ENCODE results near the gene EVPL.
A peak's percentile ranks its signal among the peaks of the same experiment; 100 is the strongest.

The EVPL gene

GRCh38 chr17:76018340-76018680 lies 8.8 kb downstream of the EVPL start:
- Mint-ChIP-seq H3K9me3 (no peaks in the 10 kb centered on the region), H3K36me3 (no peaks in the 10 kb centered on the region), H3K4me3 (no peak overlapping the region), H3K4me1 (peaks cover 5% of the 10 kb centered on the region), H3K27me3 (peaks cover 24% of the 10 kb centered on the region), H3K27ac (no peak overlapping the region)
- DNase-seq = no peak
- CTCF ChIA-PET = interaction anchor here (0.6 to 1.6 kb wide), 2 partner anchors 267 to 281 kb away, joined by 3 to 5 read pairs; no protein-coding TSS in a partner anchor

- Mint-ChIP-seq H3K27me3 (peaks cover 20% of the 10 kb centered on the region), H3K27ac (no peak overlapping the region), H3K4me3 (no peak overlapping the region), H3K36me3 (no peaks in the 10 kb centered on the region), H3K9me3 (no peaks in the 10 kb centered on the region), H3K4me1 (peaks cover 5% of the 10 kb centered on the region)
- DNase-seq = no peak
- CTCF ChIA-PET = interaction anchor here (0.6 to 7.5 kb wide), 6 partner anchors 12 to 283 kb away, joined by 3 to 82 read pairs (median 3); no protein-coding TSS in a partner anchor
Measured at GRCh38 chr17:76017481-76018339, 9.4 kb downstream of the EVPL start.

- H3K27me3 Mint-ChIP-seq = peaks cover 26% of the 10 kb centered on the region
- H3K27ac Mint-ChIP-seq = no peak overlapping the region
- H3K36me3 Mint-ChIP-seq = no peaks in the 10 kb centered on the region
- no peaks in the 10 kb centered on the region for H3K9me3 Mint-ChIP-seq
- CTCF ChIA-PET = interaction anchor here (0.6 to 7.5 kb wide), 27 partner anchors 13 to 383 kb away, joined by 3 to 82 read pairs (median 5); partner anchors contain the start of genes CDK3 and FBF1
- no peak for DNase-seq
- H3K4me1 Mint-ChIP-seq = peaks cover 5% of the 10 kb centered on the region
- no peak overlapping the region for H3K4me3 Mint-ChIP-seq
Measured at GRCh38 chr17:76014925-76015261, 12.2 kb downstream of the EVPL start.

- Mint-ChIP-seq H3K4me1 (peaks cover 5% of the 10 kb centered on the region), H3K36me3 (no peaks in the 10 kb centered on the region), H3K4me3 (no peak overlapping the region), H3K27me3 (peaks cover 28% of the 10 kb centered on the region), H3K9me3 (no peaks in the 10 kb centered on the region), H3K27ac (peak overlapping the region; percentile 52)
- DNase-seq = peak; percentile 87
- CTCF ChIA-PET = interaction anchor here (0.5 to 7.5 kb wide), 39 partner anchors 12 to 410 kb away, joined by 3 to 82 read pairs (median 4); partner anchors contain the start of genes CDK3 and FBF1
Measured at GRCh38 chr17:76014100-76014924, 12.8 kb downstream of the EVPL start.

GRCh38 chr17:76013377-76013932 lies 13.7 kb downstream of the EVPL start:
- Mint-ChIP-seq H3K27ac (no peak overlapping the region), H3K36me3 (no peaks in the 10 kb centered on the region)

GRCh38 chr17:76011951-76012350 lies 15.2 kb downstream of the EVPL start:
- Mint-ChIP-seq H3K4me1 (peaks cover 5% of the 10 kb centered on the region), H3K4me3 (no peak overlapping the region), H3K36me3 (no peaks in the 10 kb centered on the region), H3K9me3 (no peaks in the 10 kb centered on the region), H3K27me3 (peaks cover 28% of the 10 kb centered on the region), H3K27ac (no peak overlapping the region)
- no peak for DNase-seq
- CTCF ChIA-PET = interaction anchor here (1.3 to 7.5 kb wide), 6 partner anchors 9 to 288 kb away, joined by 3 to 82 read pairs (median 4); no protein-coding TSS in a partner anchor

More at GRCh38 chr17:76013377-76013932, 13.7 kb downstream of the EVPL start:
- Mint-ChIP-seq H3K27me3 (peaks cover 28% of the 10 kb centered on the region), H3K4me1 (peaks cover 5% of the 10 kb centered on the region), H3K4me3 (no peak overlapping the region), H3K9me3 (no peaks in the 10 kb centered on the region)
- DNase-seq = no peak
- CTCF ChIA-PET = interaction anchor here (0.5 to 7.5 kb wide), 33 partner anchors 11 to 411 kb away, joined by 3 to 82 read pairs (median 4); partner anchors contain the start of genes CDK3, EXOC7 and FBF1

- H3K36me3 Mint-ChIP-seq = no peaks in the 10 kb centered on the region
- no peak overlapping the region for H3K27ac Mint-ChIP-seq
- DNase-seq = no peak
- peaks cover 21% of the 10 kb centered on the region for H3K27me3 Mint-ChIP-seq
- no peak overlapping the region for H3K4me3 Mint-ChIP-seq
- no peaks in the 10 kb centered on the region for H3K9me3 Mint-ChIP-seq
- peaks cover 7% of the 10 kb centered on the region for H3K4me1 Mint-ChIP-seq
- CTCF ChIA-PET = interaction anchor here (1.0 to 7.5 kb wide), 6 partner anchors 8 to 290 kb away, joined by 3 to 82 read pairs (median 4); partner anchors contain the start of gene CDK3
Measured at GRCh38 chr17:76009969-76010661, 17.0 kb downstream of the EVPL start.

- H3K27me3 Mint-ChIP-seq = peaks cover 20% of the 10 kb centered on the region
- DNase-seq = no peak
- H3K36me3 Mint-ChIP-seq = no peaks in the 10 kb centered on the region
- CTCF ChIA-PET = interaction anchor here (1.4 to 8.5 kb wide), 3 partner anchors 10 to 104 kb away, joined by 3 to 87 read pairs (median 34); partner anchors contain the start of genes CDK3 and MRPL38
- H3K4me3 Mint-ChIP-seq = no peak overlapping the region
- no peaks in the 10 kb centered on the region for H3K9me3 Mint-ChIP-seq
- no peak overlapping the region for H3K27ac Mint-ChIP-seq
- H3K4me1 Mint-ChIP-seq = peaks cover 7% of the 10 kb centered on the region
Measured at GRCh38 chr17:76009447-76009846, 17.7 kb downstream of the EVPL start.

- peaks cover 2% of the 10 kb centered on the region for H3K4me1 Mint-ChIP-seq
- peaks cover 14% of the 10 kb centered on the region for H3K27me3 Mint-ChIP-seq
- H3K36me3 Mint-ChIP-seq = no peaks in the 10 kb centered on the region
- no peaks in the 10 kb centered on the region for H3K9me3 Mint-ChIP-seq
- H3K27ac Mint-ChIP-seq = no peak overlapping the region
- no peak overlapping the region for H3K4me3 Mint-ChIP-seq
- CTCF ChIA-PET = interaction anchor here (1.3 to 8.5 kb wide), 4 partner anchors 9 to 389 kb away, joined by 3 to 87 read pairs (median 18); partner anchors contain the start of genes CDK3 and MRPL38
- DNase-seq = no peak
Measured at GRCh38 chr17:76008630-76009425, 18.3 kb downstream of the EVPL start.

- H3K27me3 Mint-ChIP-seq = peaks cover 13% of the 10 kb centered on the region
- no peaks in the 10 kb centered on the region for H3K9me3 Mint-ChIP-seq
- CTCF ChIA-PET = interaction anchor here (0.8 to 8.5 kb wide), 8 partner anchors 8 to 390 kb away, joined by 3 to 87 read pairs (median 3); partner anchors contain the start of genes CDK3 and MRPL38
- no peak overlapping the region for H3K4me3 Mint-ChIP-seq
- DNase-seq = no peak
- H3K36me3 Mint-ChIP-seq = no peaks in the 10 kb centered on the region
- no peak overlapping the region for H3K27ac Mint-ChIP-seq
- peaks cover 2% of the 10 kb centered on the region for H3K4me1 Mint-ChIP-seq
Measured at GRCh38 chr17:76008208-76008607, 18.9 kb downstream of the EVPL start.

- peaks cover 13% of the 10 kb centered on the region for H3K27me3 Mint-ChIP-seq
- H3K4me1 Mint-ChIP-seq = peaks cover 2% of the 10 kb centered on the region
- H3K36me3 Mint-ChIP-seq = no peaks in the 10 kb centered on the region
- CTCF ChIA-PET = interaction anchor here (0.8 to 8.5 kb wide), 6 partner anchors 9 to 390 kb away, joined by 3 to 87 read pairs (median 3); partner anchors contain the start of gene MRPL38
- H3K27ac Mint-ChIP-seq = no peak overlapping the region
- DNase-seq = no peak
- no peaks in the 10 kb centered on the region for H3K9me3 Mint-ChIP-seq
- H3K4me3 Mint-ChIP-seq = no peak overlapping the region
Measured at GRCh38 chr17:76007850-76008165, 19.3 kb downstream of the EVPL start.

GRCh38 chr17:76007131-76007849 lies 19.8 kb downstream of the EVPL start:
- peaks cover 2% of the 10 kb centered on the region for H3K4me1 Mint-ChIP-seq
- H3K27me3 Mint-ChIP-seq = peaks cover 13% of the 10 kb centered on the region
- CTCF ChIA-PET = interaction anchor here (0.8 to 8.5 kb wide), 5 partner anchors 8 to 258 kb away, joined by 3 to 87 read pairs (median 3); partner anchors contain the start of gene MRPL38
- no peaks in the 10 kb centered on the region for H3K36me3 Mint-ChIP-seq
- H3K4me3 Mint-ChIP-seq = no peak overlapping the region
- H3K9me3 Mint-ChIP-seq = no peaks in the 10 kb centered on the region
- no peak overlapping the region for H3K27ac Mint-ChIP-seq
- no peak for DNase-seq
